IPS-11a (cell line): ENCODE measurements around the gene DNAL4.

Source experiments
- H3K4me3 ChIP-seq: one replicate; pipeline ENCODE4 v1.5.1; 2013; ENCODE audit warnings: low read depth, low read length, control low read depth

Gene DNAL4

GRCh38 chr22:38788021-38788816 is 5.7 kb downstream of the DNAL4 start:
- no peak overlapping the region for H3K4me3 ChIP-seq

DNA sequence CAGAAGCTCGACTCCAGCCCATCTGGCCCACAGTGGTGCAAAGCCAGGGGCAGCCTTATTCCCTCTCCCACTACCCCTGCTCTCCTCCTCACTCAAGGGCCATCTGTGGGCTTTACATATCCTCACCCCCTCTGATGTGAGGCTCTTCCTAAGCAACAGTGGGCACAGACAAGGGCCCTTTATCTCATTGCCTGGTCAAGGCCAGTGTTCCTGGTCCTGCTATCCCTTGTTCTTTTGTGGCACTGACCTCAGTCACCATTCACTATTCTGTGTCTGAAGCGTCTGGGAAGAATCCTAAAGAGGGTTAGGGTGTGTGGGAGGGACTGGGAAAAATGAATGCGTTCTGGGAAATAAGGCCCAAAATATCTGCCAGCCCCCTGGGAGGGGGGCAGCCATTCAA is 7.3 kb downstream of the DNAL4 start:
- no peak overlapping the region for H3K4me3 ChIP-seq

GRCh38 chr22:38784856-38785255 is 9.1 kb downstream of the DNAL4 start:
- H3K4me3 ChIP-seq: no peak overlapping the region

GRCh38 chr22:38784035-38784434 is 9.9 kb downstream of the DNAL4 start:
- H3K4me3 ChIP-seq: no peak overlapping the region

DNA sequence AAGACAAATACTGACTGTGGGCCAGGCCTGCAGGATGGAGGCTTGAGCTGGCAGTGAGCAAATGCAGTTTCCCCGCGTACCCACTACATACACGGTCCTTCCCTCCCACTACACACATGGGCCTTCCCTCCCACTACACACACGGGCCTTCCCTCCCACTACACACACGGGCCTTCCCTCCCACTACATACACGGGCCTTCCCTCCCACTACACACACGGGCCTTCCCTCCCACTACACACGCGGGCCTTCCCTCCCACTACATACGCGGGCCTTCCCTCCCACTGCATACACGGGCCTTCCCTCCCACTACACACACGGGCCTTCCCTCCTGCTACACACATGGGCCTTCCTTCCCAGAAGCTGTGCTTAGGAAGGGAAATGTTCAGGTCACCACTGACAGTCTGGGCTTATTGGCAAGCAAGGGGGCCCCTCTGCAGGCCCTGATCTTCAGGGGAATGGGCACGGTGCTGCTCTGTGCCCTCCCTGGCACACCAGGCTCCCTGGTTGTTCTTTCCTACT is 10.8 kb downstream of the DNAL4 start:
- no peak overlapping the region for H3K4me3 ChIP-seq

DNA sequence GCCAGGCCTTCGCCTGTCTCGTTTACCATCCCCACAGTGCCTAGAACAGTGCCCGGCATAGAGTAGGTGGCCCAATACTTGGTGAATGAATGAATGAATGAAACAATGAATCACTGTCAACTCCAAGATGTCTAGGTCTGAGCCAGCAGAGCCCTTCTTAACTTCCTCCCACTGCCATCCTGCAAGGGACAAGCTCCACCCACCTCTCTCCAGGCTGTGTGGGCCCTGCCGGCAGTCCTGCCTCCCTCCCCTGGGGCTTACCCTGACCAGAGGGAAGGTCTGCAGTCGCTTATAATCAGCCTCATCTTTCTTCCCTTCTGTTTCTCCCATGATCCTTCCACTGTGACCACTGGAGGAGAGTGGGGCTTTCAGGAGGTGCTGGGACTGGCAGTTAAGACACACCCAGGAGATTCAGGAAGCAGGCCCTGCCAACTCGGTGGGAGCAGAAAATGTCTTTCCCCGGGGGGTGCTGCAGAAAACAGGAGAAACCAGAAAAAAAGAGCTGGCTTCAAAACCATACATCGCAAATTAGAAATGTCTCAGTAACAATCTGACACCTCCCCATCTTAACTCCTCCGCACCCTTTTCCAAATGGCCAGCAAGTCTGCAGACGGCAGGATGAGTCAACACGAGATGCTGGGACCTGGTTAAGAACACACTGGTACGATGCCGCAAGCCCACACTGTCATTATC is 11.4 kb downstream of the DNAL4 start:
- H3K4me3 ChIP-seq: no peak overlapping the region

DNA sequence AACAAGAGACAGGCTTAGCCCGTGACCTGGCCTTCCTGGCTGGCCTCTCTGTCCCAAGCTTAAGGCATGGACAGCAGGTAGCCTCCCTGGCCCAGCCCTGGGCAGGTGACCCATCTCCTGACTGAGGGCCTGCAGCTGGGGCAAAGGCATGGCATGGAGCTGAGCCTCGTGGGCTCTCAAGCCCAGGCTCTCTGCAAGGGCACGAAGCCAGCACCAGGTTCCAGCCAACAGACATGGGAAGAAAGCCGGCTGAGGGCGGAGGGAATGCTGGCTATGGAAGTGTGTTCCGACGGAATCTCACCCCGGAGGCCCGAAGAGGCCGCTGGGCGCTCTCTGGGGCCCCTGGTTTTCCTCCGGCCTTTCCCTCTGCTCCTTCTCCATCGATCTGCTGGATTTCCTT is 12.9 kb downstream of the DNAL4 start:
- H3K4me3 ChIP-seq: no peak overlapping the region

GRCh38 chr22:38777087-38777671 is 16.8 kb downstream of the DNAL4 start:
- H3K4me3 ChIP-seq: no peak overlapping the region

DNA sequence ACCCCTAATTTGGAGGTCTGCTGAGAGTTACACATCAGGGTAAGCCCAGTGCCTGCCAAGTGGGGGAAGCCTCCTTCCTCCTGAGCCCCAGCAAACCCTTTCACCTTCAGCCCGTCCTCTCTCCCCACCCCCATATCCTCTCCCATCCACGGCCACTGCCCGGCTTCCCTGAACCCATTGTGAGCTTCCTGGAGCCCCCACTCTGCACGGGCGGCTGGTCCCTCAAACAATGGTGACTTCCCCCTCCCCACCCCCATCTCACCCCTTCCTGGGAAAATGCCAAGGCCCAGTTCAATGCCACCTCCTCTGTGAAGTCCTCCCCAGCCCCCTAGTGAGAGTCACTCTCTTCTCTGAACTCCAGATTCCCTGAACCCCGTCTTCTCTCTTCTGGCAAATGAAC is 17.9 kb downstream of the DNAL4 start:
- H3K4me3 ChIP-seq: no peak overlapping the region

- H3K4me3 ChIP-seq: no peak overlapping the region
Measured at GRCh38 chr22:38775656-38776055, 18.3 kb downstream of the DNAL4 start.

DNA sequence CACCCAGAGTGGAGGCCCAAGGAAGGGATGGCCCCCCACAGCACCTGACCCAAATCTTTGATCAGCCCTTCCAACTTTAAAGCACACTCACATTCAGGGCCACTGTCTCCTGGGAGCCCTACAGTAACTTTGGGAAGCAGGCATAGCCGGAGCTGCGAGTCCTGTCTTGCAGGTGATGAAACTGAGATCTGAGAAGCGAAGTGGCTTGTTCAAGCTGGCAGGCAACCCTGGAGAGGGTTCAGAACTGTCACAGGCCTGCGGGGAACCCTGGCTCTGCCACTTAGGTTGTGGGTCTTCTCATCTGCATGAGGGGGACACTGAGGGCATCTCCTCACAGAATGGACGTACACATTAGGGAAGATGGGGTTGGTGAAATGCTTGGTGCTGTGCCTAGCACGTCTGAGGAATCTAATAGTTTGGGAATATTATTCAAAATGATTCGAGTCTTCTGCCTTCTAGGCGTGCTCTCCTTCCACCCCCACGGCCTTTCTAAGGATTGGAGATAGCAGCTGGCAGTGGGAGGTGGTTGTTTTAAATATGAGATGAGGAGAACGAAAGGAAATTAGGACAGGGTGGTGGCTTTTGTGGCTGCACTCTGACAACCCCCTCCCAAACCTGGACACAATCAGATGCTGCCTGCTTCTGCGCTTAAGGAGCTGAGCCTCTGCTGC is 19.3 kb downstream of the DNAL4 start:
- no peak overlapping the region for H3K4me3 ChIP-seq

- no peak overlapping the region for H3K4me3 ChIP-seq
Measured at GRCh38 chr22:38773363-38773946, 20.5 kb downstream of the DNAL4 start.

- H3K4me3 ChIP-seq: no peak overlapping the region
Measured at GRCh38 chr22:38772623-38772873, 21.4 kb downstream of the DNAL4 start.

- no peak overlapping the region for H3K4me3 ChIP-seq
Measured at GRCh38 chr22:38770257-38770949, 23.5 kb downstream of the DNAL4 start.

DNA sequence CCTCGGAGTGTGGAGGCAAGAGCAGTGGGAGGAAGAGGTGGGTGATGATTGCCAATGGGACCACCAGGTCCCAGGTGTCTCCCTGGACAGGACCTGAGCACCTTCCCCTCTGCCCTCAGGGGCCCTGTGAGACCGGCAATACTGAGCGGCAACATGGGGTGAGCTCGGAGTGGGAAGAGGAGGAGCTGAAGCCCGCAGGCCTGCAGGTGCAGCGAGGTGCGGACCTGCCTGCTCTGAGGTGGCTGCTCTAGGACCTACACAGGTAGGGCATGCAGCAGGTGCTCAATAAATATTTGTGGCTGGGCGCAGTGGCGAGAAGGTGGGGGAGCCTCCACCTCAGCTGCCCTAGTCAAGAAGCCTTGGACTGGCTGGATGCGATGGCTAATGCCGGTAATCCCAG is 25.9 kb downstream of the DNAL4 start:
- H3K4me3 ChIP-seq: no peak overlapping the region

- H3K4me3 ChIP-seq: no peak overlapping the region
Measured at GRCh38 chr22:38767313-38767712, 26.6 kb downstream of the DNAL4 start.

- H3K4me3 ChIP-seq: no peak overlapping the region
Measured at GRCh38 chr22:38766076-38766777, 27.7 kb downstream of the DNAL4 start.

GRCh38 chr22:38762551-38762983 is 31.4 kb downstream of the DNAL4 start:
- H3K4me3 ChIP-seq: no peak overlapping the region

DNA sequence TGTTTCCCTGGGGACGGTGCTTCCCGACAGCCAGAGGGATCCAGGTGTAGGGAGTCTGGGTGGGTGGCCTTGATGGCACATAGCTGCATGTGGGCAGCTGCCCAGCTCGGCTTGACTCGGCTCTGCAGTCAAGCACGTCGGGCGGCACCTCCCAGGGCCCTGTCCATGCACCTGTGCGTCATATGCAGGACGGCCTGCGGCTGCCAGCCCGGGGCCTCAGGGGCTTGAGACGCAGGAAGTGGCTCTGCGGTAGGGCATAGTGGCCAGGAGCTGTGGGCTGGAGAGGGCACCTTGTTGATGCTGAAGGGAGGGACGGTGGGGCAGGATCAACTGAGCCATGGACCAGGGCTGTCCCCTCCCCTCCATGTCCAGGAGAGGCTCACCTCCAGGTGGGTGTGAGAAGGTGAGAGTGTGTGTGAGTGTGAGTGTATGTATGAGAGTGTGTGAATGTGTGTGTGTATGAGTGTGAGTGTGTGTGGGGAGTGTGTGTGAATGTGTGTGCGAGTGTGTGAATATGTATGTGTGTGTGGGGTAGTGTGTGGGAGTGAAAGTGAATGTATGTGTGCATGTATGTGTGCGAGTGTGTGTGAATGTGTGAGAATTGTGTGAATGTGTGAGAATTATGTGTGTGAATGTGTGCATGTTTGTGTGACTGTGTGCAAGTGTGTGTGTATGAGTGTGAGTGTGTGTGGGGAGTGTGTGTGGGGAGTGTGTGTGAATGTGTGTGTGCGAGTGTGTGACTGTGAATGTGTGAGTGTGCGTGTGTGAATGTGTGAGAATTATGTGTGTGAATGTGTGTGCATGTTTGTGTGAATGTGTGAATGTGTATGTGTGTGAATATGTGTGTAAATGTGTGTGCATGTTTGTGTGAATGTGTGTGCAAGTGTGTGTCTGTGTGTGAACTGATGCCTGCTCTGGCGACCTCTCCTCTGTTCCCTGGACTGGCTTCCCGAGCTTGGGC is 32.5 kb downstream of the DNAL4 start:
- no peak overlapping the region for H3K4me3 ChIP-seq
